ENCODE measurements around the gene NCOA7. TPM values are rescaled to one million over a fixed set of nuclear protein-coding genes. Genes with fewer than 3 reads are reported as not detected.

The NCOA7 gene
- total and polyA plus RNA-seq, 9 donors, result 5.5 to 9.1 (median 6.1) TPM

GRCh38 chr6:125824946-125825771 is 34.4 kb downstream of the NCOA7 start:
- H3K27ac ChIP-seq (ENCODE audit: low read length), result no peak overlapping the region
- no peak overlapping the region for H3K4me3 ChIP-seq (ENCODE audit: low read length)
- WGBS (ENCODE audit: insufficient coverage), result 90% methylated on average over 2 of the region's 8 CpGs
- H3K4me1 ChIP-seq (ENCODE audit: control insufficient read depth, insufficient read depth, low read length), result no peaks in the 10 kb centered on the region
- no peaks in the 10 kb centered on the region for H3K36me3 ChIP-seq (ENCODE audit: control insufficient read depth, insufficient read depth, low read length)
- H3K9me3 ChIP-seq (replicated peaks; ENCODE audit: control insufficient read depth, low read depth, low read length), result no peaks in the 10 kb centered on the region
- H3K27me3 ChIP-seq (ENCODE audit: control insufficient read depth, insufficient read depth, low read length), result no peaks in the 10 kb centered on the region
- DNase-seq, result no peak

- no peaks in the 10 kb centered on the region for H3K36me3 ChIP-seq (ENCODE audit: control insufficient read depth, insufficient read depth, low read length)
- H3K27ac ChIP-seq (ENCODE audit: low read length), result no peak overlapping the region
- H3K4me3 ChIP-seq (ENCODE audit: low read length), result no peak overlapping the region
- no peaks in the 10 kb centered on the region for H3K27me3 ChIP-seq (ENCODE audit: control insufficient read depth, insufficient read depth, low read length)
- no peaks in the 10 kb centered on the region for H3K4me1 ChIP-seq (ENCODE audit: control insufficient read depth, insufficient read depth, low read length)
- DNase-seq, result no peak
- 92% methylated on average over 4 of the region's 9 CpGs for WGBS (ENCODE audit: insufficient coverage)
- H3K9me3 ChIP-seq (replicated peaks; ENCODE audit: control insufficient read depth, low read depth, low read length), result no peaks in the 10 kb centered on the region
Observed at GRCh38 chr6:125826695-125827463, 36.1 kb downstream of the NCOA7 start.

GRCh38 chr6:125827788-125828320 is 37.1 kb downstream of the NCOA7 start:
- Histone ChIP-seq H3K4me3 (ENCODE audit: low read length) (no peak overlapping the region), H3K9me3 (replicated peaks; ENCODE audit: control insufficient read depth, low read depth, low read length) (no peaks in the 10 kb centered on the region), H3K27ac (ENCODE audit: low read length) (no peak overlapping the region), H3K36me3 (ENCODE audit: control insufficient read depth, insufficient read depth, low read length) (no peaks in the 10 kb centered on the region), H3K27me3 (ENCODE audit: control insufficient read depth, insufficient read depth, low read length) (no peaks in the 10 kb centered on the region), H3K4me1 (ENCODE audit: control insufficient read depth, insufficient read depth, low read length) (no peaks in the 10 kb centered on the region)
- DNase-seq, result peak; percentile 49
- 92% methylated on average over 1 of the region's 2 CpGs for WGBS (ENCODE audit: insufficient coverage)

- no peaks in the 10 kb centered on the region for H3K36me3 ChIP-seq (ENCODE audit: control insufficient read depth, insufficient read depth, low read length)
- no peak for DNase-seq
- no peaks in the 10 kb centered on the region for H3K27me3 ChIP-seq (ENCODE audit: control insufficient read depth, insufficient read depth, low read length)
- no peak overlapping the region for H3K27ac ChIP-seq (ENCODE audit: low read length)
- 93% methylated on average over 1 of the region's 2 CpGs for WGBS (ENCODE audit: insufficient coverage)
- H3K4me3 ChIP-seq (ENCODE audit: low read length), result no peak overlapping the region
- no peaks in the 10 kb centered on the region for H3K9me3 ChIP-seq (replicated peaks; ENCODE audit: control insufficient read depth, low read depth, low read length)
- H3K4me1 ChIP-seq (ENCODE audit: control insufficient read depth, insufficient read depth, low read length), result no peaks in the 10 kb centered on the region
Observed at GRCh38 chr6:125828476-125829039, 37.8 kb downstream of the NCOA7 start.

- no peak for DNase-seq
- H3K27me3 ChIP-seq (ENCODE audit: control insufficient read depth, insufficient read depth, low read length), result no peaks in the 10 kb centered on the region
- H3K4me1 ChIP-seq (ENCODE audit: control insufficient read depth, insufficient read depth, low read length), result no peaks in the 10 kb centered on the region
- H3K36me3 ChIP-seq (ENCODE audit: control insufficient read depth, insufficient read depth, low read length), result no peaks in the 10 kb centered on the region
- no peak overlapping the region for H3K4me3 ChIP-seq (ENCODE audit: low read length)
- whole genome bisulfite sequencing (ENCODE audit: insufficient coverage), result 79% methylated on average over 2 of the region's 4 CpGs
- H3K27ac ChIP-seq (ENCODE audit: low read length), result no peak overlapping the region
- H3K9me3 ChIP-seq (replicated peaks; ENCODE audit: control insufficient read depth, low read depth, low read length), result no peaks in the 10 kb centered on the region
Observed at GRCh38 chr6:125829433-125829832, 38.7 kb downstream of the NCOA7 start.

- H3K4me1 ChIP-seq (ENCODE audit: control insufficient read depth, insufficient read depth, low read length), result no peaks in the 10 kb centered on the region
- no peak overlapping the region for H3K4me3 ChIP-seq (ENCODE audit: low read length)
- WGBS (ENCODE audit: insufficient coverage), result 75% methylated on average over 3 of the region's 5 CpGs
- no peaks in the 10 kb centered on the region for H3K27me3 ChIP-seq (ENCODE audit: control insufficient read depth, insufficient read depth, low read length)
- no peaks in the 10 kb centered on the region for H3K36me3 ChIP-seq (ENCODE audit: control insufficient read depth, insufficient read depth, low read length)
- DNase-seq, result peak; percentile 27
- no peaks in the 10 kb centered on the region for H3K9me3 ChIP-seq (replicated peaks; ENCODE audit: control insufficient read depth, low read depth, low read length)
- H3K27ac ChIP-seq (ENCODE audit: low read length), result no peak overlapping the region
Observed at GRCh38 chr6:125831659-125832058, 40.9 kb downstream of the NCOA7 start.

GRCh38 chr6:125832391-125833117 is 41.8 kb downstream of the NCOA7 start:
- no peaks in the 10 kb centered on the region for H3K36me3 ChIP-seq (ENCODE audit: control insufficient read depth, insufficient read depth, low read length)
- peak overlapping the region; percentile 33 for H3K27ac ChIP-seq (ENCODE audit: low read length)
- H3K4me1 ChIP-seq (ENCODE audit: control insufficient read depth, insufficient read depth, low read length), result no peaks in the 10 kb centered on the region
- no peak overlapping the region for H3K4me3 ChIP-seq (ENCODE audit: low read length)
- DNase-seq, result no peak
- H3K27me3 ChIP-seq (ENCODE audit: control insufficient read depth, insufficient read depth, low read length), result no peaks in the 10 kb centered on the region
- WGBS (ENCODE audit: insufficient coverage), result 75% methylated on average over 3 of the region's 5 CpGs
- no peaks in the 10 kb centered on the region for H3K9me3 ChIP-seq (replicated peaks; ENCODE audit: control insufficient read depth, low read depth, low read length)

GRCh38 chr6:125834348-125834747 is 43.6 kb downstream of the NCOA7 start:
- no peak for DNase-seq
- H3K9me3 ChIP-seq (replicated peaks; ENCODE audit: control insufficient read depth, low read depth, low read length), result no peaks in the 10 kb centered on the region
- peak overlapping the region; percentile 0 for H3K27ac ChIP-seq (ENCODE audit: low read length)
- no CpG with 5 or more reads among the region's 2 CpGs for WGBS (ENCODE audit: insufficient coverage)
- H3K27me3 ChIP-seq (ENCODE audit: control insufficient read depth, insufficient read depth, low read length), result no peaks in the 10 kb centered on the region
- no peaks in the 10 kb centered on the region for H3K4me1 ChIP-seq (ENCODE audit: control insufficient read depth, insufficient read depth, low read length)
- no peaks in the 10 kb centered on the region for H3K36me3 ChIP-seq (ENCODE audit: control insufficient read depth, insufficient read depth, low read length)
- no peak overlapping the region for H3K4me3 ChIP-seq (ENCODE audit: low read length)

- Histone ChIP-seq H3K27me3 (ENCODE audit: control insufficient read depth, insufficient read depth, low read length) (no peaks in the 10 kb centered on the region), H3K27ac (ENCODE audit: low read length) (peak overlapping the region; percentile 31), H3K9me3 (replicated peaks; ENCODE audit: control insufficient read depth, low read depth, low read length) (no peaks in the 10 kb centered on the region), H3K36me3 (ENCODE audit: control insufficient read depth, insufficient read depth, low read length) (no peaks in the 10 kb centered on the region), H3K4me3 (ENCODE audit: low read length) (no peak overlapping the region), H3K4me1 (ENCODE audit: control insufficient read depth, insufficient read depth, low read length) (no peaks in the 10 kb centered on the region)
- peak; percentile 25 for DNase-seq
- 86% methylated on average over 1 of the region's 2 CpGs for WGBS (ENCODE audit: insufficient coverage)
Observed at GRCh38 chr6:125835221-125835744, 44.5 kb downstream of the NCOA7 start.

Data from muscle of leg (tissue), 11 donors.